T-helper 1 cell treated with Interleukin-12 subunit alpha and Interleukin-12 subunit beta and Interleukin-4 antibody, amounts not matched to agents 30 μg/mL and 1 μg/mL, for 36 hours (primary cell): ENCODE data around the gene NTMT1.

Source experiments
- H3K27ac Mint-ChIP-seq: one replicate; pipeline ENCODE4 v1.8.0; 2021; ENCODE audit warnings: mild to moderate bottlenecking, mixed read lengths
- H3K27me3 Mint-ChIP-seq: one replicate; pipeline ENCODE4 v1.8.0; 2021; ENCODE audit warnings: low read depth, mixed read lengths
- H3K36me3 Mint-ChIP-seq: one replicate; pipeline ENCODE4 v1.8.0; 2021; ENCODE audit warnings: low read depth, mixed read lengths
- H3K4me1 Mint-ChIP-seq: one replicate; pipeline ENCODE4 v1.8.0; 2021; ENCODE audit warnings: low read depth, mixed read lengths
- H3K4me3 Mint-ChIP-seq: one replicate; pipeline ENCODE4 v1.8.0; 2021; ENCODE audit warnings: mild to moderate bottlenecking, moderate library complexity, mixed read lengths
- H3K9me3 Mint-ChIP-seq: one replicate; pipeline ENCODE4 v1.8.0; 2021; ENCODE audit warnings: mixed read lengths

NTMT1 gene

GRCh38 chr9:129644365-129644764 lies 18.4 kb downstream of the NTMT1 start:
- H3K36me3 Mint-ChIP-seq, result peaks cover 1% of the 10 kb centered on the region
- H3K4me3 Mint-ChIP-seq, result no peak overlapping the region
- H3K27ac Mint-ChIP-seq, result no peak overlapping the region
- peaks cover 8% of the 10 kb centered on the region for H3K4me1 Mint-ChIP-seq
- H3K27me3 Mint-ChIP-seq, result no peaks in the 10 kb centered on the region
- H3K9me3 Mint-ChIP-seq, result no peaks in the 10 kb centered on the region

GRCh38 chr9:129644902-129645301 lies 18.9 kb downstream of the NTMT1 start:
- Mint-ChIP-seq H3K4me3 (no peak overlapping the region), H3K9me3 (no peaks in the 10 kb centered on the region), H3K36me3 (no peaks in the 10 kb centered on the region), H3K27me3 (no peaks in the 10 kb centered on the region), H3K27ac (no peak overlapping the region), H3K4me1 (peaks cover 8% of the 10 kb centered on the region)

GRCh38 chr9:129646252-129646651 lies 20.3 kb downstream of the NTMT1 start:
- H3K4me3 Mint-ChIP-seq, result no peak overlapping the region
- no peaks in the 10 kb centered on the region for H3K27me3 Mint-ChIP-seq
- H3K36me3 Mint-ChIP-seq, result no peaks in the 10 kb centered on the region
- peaks cover 3% of the 10 kb centered on the region for H3K4me1 Mint-ChIP-seq
- no peak overlapping the region for H3K27ac Mint-ChIP-seq
- H3K9me3 Mint-ChIP-seq, result no peaks in the 10 kb centered on the region

GRCh38 chr9:129646654-129647053 lies 20.7 kb downstream of the NTMT1 start:
- peaks cover 2% of the 10 kb centered on the region for H3K4me1 Mint-ChIP-seq
- H3K27me3 Mint-ChIP-seq, result no peaks in the 10 kb centered on the region
- H3K9me3 Mint-ChIP-seq, result no peaks in the 10 kb centered on the region
- no peak overlapping the region for H3K4me3 Mint-ChIP-seq
- H3K27ac Mint-ChIP-seq, result no peak overlapping the region
- H3K36me3 Mint-ChIP-seq, result no peaks in the 10 kb centered on the region

- no peak overlapping the region for H3K27ac Mint-ChIP-seq
- peaks cover 2% of the 10 kb centered on the region for H3K4me1 Mint-ChIP-seq
- no peaks in the 10 kb centered on the region for H3K27me3 Mint-ChIP-seq
- no peaks in the 10 kb centered on the region for H3K9me3 Mint-ChIP-seq
- no peak overlapping the region for H3K4me3 Mint-ChIP-seq
- H3K36me3 Mint-ChIP-seq, result no peaks in the 10 kb centered on the region
These were observed 21.7 kb downstream of the NTMT1 start for GRCh38 chr9:129647635-129648034.

GRCh38 chr9:129648092-129648763 lies 22.3 kb downstream of the NTMT1 start:
- no peak overlapping the region for H3K4me3 Mint-ChIP-seq
- H3K36me3 Mint-ChIP-seq, result no peaks in the 10 kb centered on the region
- peaks cover 2% of the 10 kb centered on the region for H3K4me1 Mint-ChIP-seq
- H3K27ac Mint-ChIP-seq, result no peak overlapping the region
- no peaks in the 10 kb centered on the region for H3K9me3 Mint-ChIP-seq
- H3K27me3 Mint-ChIP-seq, result no peaks in the 10 kb centered on the region

GRCh38 chr9:129648764-129649115 lies 22.8 kb downstream of the NTMT1 start:
- Mint-ChIP-seq H3K4me3 (no peak overlapping the region), H3K36me3 (no peaks in the 10 kb centered on the region), H3K27me3 (no peaks in the 10 kb centered on the region), H3K9me3 (no peaks in the 10 kb centered on the region), H3K4me1 (peaks cover 2% of the 10 kb centered on the region), H3K27ac (no peak overlapping the region)

- H3K36me3 Mint-ChIP-seq, result no peaks in the 10 kb centered on the region
- H3K4me1 Mint-ChIP-seq, result peaks cover 2% of the 10 kb centered on the region
- H3K27me3 Mint-ChIP-seq, result no peaks in the 10 kb centered on the region
- no peak overlapping the region for H3K4me3 Mint-ChIP-seq
- no peaks in the 10 kb centered on the region for H3K9me3 Mint-ChIP-seq
- H3K27ac Mint-ChIP-seq, result no peak overlapping the region
These were observed 24.0 kb downstream of the NTMT1 start for GRCh38 chr9:129649726-129650679.

GRCh38 chr9:129650680-129651235 lies 24.8 kb downstream of the NTMT1 start:
- no peak overlapping the region for H3K4me3 Mint-ChIP-seq
- H3K36me3 Mint-ChIP-seq, result no peaks in the 10 kb centered on the region
- H3K9me3 Mint-ChIP-seq, result no peaks in the 10 kb centered on the region
- no peak overlapping the region for H3K27ac Mint-ChIP-seq
- H3K4me1 Mint-ChIP-seq, result peaks cover 2% of the 10 kb centered on the region
- no peaks in the 10 kb centered on the region for H3K27me3 Mint-ChIP-seq

- Mint-ChIP-seq H3K36me3 (no peaks in the 10 kb centered on the region), H3K27ac (no peak overlapping the region), H3K4me1 (peaks cover 2% of the 10 kb centered on the region), H3K27me3 (no peaks in the 10 kb centered on the region), H3K4me3 (no peak overlapping the region), H3K9me3 (no peaks in the 10 kb centered on the region)
These were observed 28.0 kb downstream of the NTMT1 start for GRCh38 chr9:129653823-129654553.

- H3K4me3 Mint-ChIP-seq, result no peak overlapping the region
- H3K27ac Mint-ChIP-seq, result no peak overlapping the region
- H3K27me3 Mint-ChIP-seq, result no peaks in the 10 kb centered on the region
- H3K36me3 Mint-ChIP-seq, result no peaks in the 10 kb centered on the region
- no peaks in the 10 kb centered on the region for H3K9me3 Mint-ChIP-seq
- H3K4me1 Mint-ChIP-seq, result peaks cover 2% of the 10 kb centered on the region
These were observed 28.6 kb downstream of the NTMT1 start for GRCh38 chr9:129654554-129655040.

- no peaks in the 10 kb centered on the region for H3K9me3 Mint-ChIP-seq
- peaks cover 1% of the 10 kb centered on the region for H3K4me1 Mint-ChIP-seq
- no peaks in the 10 kb centered on the region for H3K36me3 Mint-ChIP-seq
- no peaks in the 10 kb centered on the region for H3K27me3 Mint-ChIP-seq
- H3K27ac Mint-ChIP-seq, result no peak overlapping the region
- no peak overlapping the region for H3K4me3 Mint-ChIP-seq
These were observed 29.2 kb downstream of the NTMT1 start for GRCh38 chr9:129655154-129655553.

- no peaks in the 10 kb centered on the region for H3K27me3 Mint-ChIP-seq
- no peak overlapping the region for H3K4me3 Mint-ChIP-seq
- H3K27ac Mint-ChIP-seq, result no peak overlapping the region
- H3K9me3 Mint-ChIP-seq, result no peaks in the 10 kb centered on the region
- no peaks in the 10 kb centered on the region for H3K36me3 Mint-ChIP-seq
- H3K4me1 Mint-ChIP-seq, result no peaks in the 10 kb centered on the region
These were observed 29.7 kb downstream of the NTMT1 start for GRCh38 chr9:129655696-129656095.

- no peaks in the 10 kb centered on the region for H3K4me1 Mint-ChIP-seq
- no peak overlapping the region for H3K27ac Mint-ChIP-seq
- H3K36me3 Mint-ChIP-seq, result no peaks in the 10 kb centered on the region
- H3K9me3 Mint-ChIP-seq, result no peaks in the 10 kb centered on the region
- H3K27me3 Mint-ChIP-seq, result peaks cover 8% of the 10 kb centered on the region
- no peak overlapping the region for H3K4me3 Mint-ChIP-seq
These were observed 30.9 kb downstream of the NTMT1 start for GRCh38 chr9:129656795-129657390.
